B cell (primary cell): ENCODE measurements around the gene IGF1.

Source experiments
- CTCF ChIP-seq: fragments of 200-600 bp; IDR thresholded peaks from one replicate; pipeline ENCODE4 v1.8.0; 2022; ENCODE audit warnings: antibody characterized with exemption, mild to moderate bottlenecking
- EZH2 ChIP-seq: IDR thresholded peaks from 2 replicates; pipeline ENCODE4 v1.6.1; 2012; ENCODE audit warnings: borderline replicate concordance, low read depth, mild to moderate bottlenecking, moderate library complexity, low read length; ENCODE audit not compliant: insufficient read depth, poor library complexity, severe bottlenecking

- TF ChIP-seq CTCF (no peak), EZH2 (no peak)
These were observed 5.8 kb downstream of the IGF1 start for GRCh38 chr12:102474438-102475064.
